Measurements from ENCODE around the gene RFT1.

DNA sequence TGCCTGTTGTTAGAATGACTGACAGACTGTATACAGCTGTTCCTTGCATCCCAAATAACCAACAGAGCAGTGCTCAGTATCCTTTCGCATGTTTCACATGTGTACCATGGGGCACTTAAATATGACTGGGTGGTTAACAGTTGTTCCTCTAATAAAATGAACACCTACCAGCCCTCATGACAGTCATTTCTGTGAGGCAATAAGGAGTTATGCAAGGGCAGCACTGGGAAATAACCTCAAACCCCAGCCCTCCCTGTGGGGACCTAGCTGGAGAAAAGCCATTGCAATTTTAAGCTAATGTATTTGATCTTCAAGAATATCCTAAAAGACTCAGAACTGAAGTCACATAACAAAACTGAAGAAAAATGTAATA is 7.3 kb downstream of the RFT1 start:
- TF ChIP-seq, protein P1, sequence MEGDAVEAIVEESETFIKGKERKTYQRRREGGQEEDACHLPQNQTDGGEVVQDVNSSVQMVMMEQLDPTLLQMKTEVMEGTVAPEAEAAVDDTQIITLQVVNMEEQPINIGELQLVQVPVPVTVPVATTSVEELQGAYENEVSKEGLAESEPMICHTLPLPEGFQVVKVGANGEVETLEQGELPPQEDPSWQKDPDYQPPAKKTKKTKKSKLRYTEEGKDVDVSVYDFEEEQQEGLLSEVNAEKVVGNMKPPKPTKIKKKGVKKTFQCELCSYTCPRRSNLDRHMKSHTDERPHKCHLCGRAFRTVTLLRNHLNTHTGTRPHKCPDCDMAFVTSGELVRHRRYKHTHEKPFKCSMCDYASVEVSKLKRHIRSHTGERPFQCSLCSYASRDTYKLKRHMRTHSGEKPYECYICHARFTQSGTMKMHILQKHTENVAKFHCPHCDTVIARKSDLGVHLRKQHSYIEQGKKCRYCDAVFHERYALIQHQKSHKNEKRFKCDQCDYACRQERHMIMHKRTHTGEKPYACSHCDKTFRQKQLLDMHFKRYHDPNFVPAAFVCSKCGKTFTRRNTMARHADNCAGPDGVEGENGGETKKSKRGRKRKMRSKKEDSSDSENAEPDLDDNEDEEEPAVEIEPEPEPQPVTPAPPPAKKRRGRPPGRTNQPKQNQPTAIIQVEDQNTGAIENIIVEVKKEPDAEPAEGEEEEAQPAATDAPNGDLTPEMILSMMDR (IDR thresholded peaks at IDR 0.05; ENCODE audit: borderline replicate concordance, extremely low read depth, low read length, poor library complexity, severe bottlenecking) = no peak
- no peak for TF ChIP-seq EZH2 (IDR thresholded peaks at IDR 0.05; ENCODE audit: borderline replicate concordance, low read depth, low read length, severe bottlenecking)

Data from DND-41 (cell line).